Renal pelvis (tissue), 4 donors: Measurements from ENCODE around the gene PTPRM. TPM values are rescaled to one million over a fixed set of nuclear protein-coding genes. Genes with fewer than 3 reads are reported as not detected.

Experiments used
- DNase-seq: peaks from one replicate; pipeline ENCODE4 v3.0.0-alpha.2; 2013
- polyA plus RNA-seq, 3 donors: library from polyadenylated mRNA; unstranded; fragments of 120-200 nt; gene quantifications; one replicate each; pipeline ENCODE4 v1.2.1, GENCODE V29; 2013; ENCODE audit not compliant: insufficient read length in 3 of 3

Gene PTPRM
- polyA plus RNA-seq, 3 donors: 77.7 to 97.3 (median 83.7) TPM

GRCh38 chr18:8283891-8284585, 716.9 kb downstream of the PTPRM start:
- DNase-seq: no peak

- no peak for DNase-seq
These were observed 719.2 kb downstream of the PTPRM start for GRCh38 chr18:8286303-8286702.

- no peak for DNase-seq
These were observed 720.2 kb downstream of the PTPRM start for GRCh38 chr18:8287196-8287885.

GRCh38 chr18:8288472-8289195, 721.5 kb downstream of the PTPRM start:
- peak; percentile 58 for DNase-seq

GRCh38 chr18:8290435-8290834, 723.3 kb downstream of the PTPRM start:
- no peak for DNase-seq

- no peak for DNase-seq
These were observed 723.8 kb downstream of the PTPRM start for GRCh38 chr18:8290913-8291312.

- no peak for DNase-seq
These were observed 726.1 kb downstream of the PTPRM start for GRCh38 chr18:8293184-8293583.

GRCh38 chr18:8296886-8297616, 729.9 kb downstream of the PTPRM start:
- peak; percentile 41 for DNase-seq

GRCh38 chr18:8298186-8298585, 731.1 kb downstream of the PTPRM start:
- no peak for DNase-seq

GRCh38 chr18:8299054-8299980, 732.2 kb downstream of the PTPRM start:
- DNase-seq: no peak

GRCh38 chr18:8300751-8301410, 733.8 kb downstream of the PTPRM start:
- DNase-seq: no peak

- DNase-seq: no peak
These were observed 734.5 kb downstream of the PTPRM start for GRCh38 chr18:8301427-8302172.

- DNase-seq: no peak
These were observed 736.1 kb downstream of the PTPRM start for GRCh38 chr18:8303151-8303755.

GRCh38 chr18:8307960-8308359, 740.8 kb downstream of the PTPRM start:
- no peak for DNase-seq

- no peak for DNase-seq
These were observed 745.9 kb downstream of the PTPRM start for GRCh38 chr18:8313043-8313442.

- DNase-seq: no peak
These were observed 747.0 kb downstream of the PTPRM start for GRCh38 chr18:8314124-8314523.

GRCh38 chr18:8319798-8320489, 752.8 kb downstream of the PTPRM start:
- no peak for DNase-seq

GRCh38 chr18:8322486-8322885, 755.4 kb downstream of the PTPRM start:
- no peak for DNase-seq
